H1 (cell line): ENCODE data around the gene SAG. TPM values are rescaled to one million over a fixed set of nuclear protein-coding genes. Genes with fewer than 3 reads are reported as not detected.

Experiments used
- BACH1 ChIP-seq: IDR thresholded peaks from 2 replicates; pipeline ENCODE4 v1.6.1; 2012; ENCODE audit warnings: low read length, improper control_type of control experiment
- CBX8 ChIP-seq: fragments of 300-800, 300-1000 bp; sonication (generic); IDR thresholded peaks from 2 replicates; pipeline ENCODE4 v1.7.1; 2016; ENCODE audit warnings: low read depth, low read length, borderline replicate concordance
- CHD2 ChIP-seq: IDR thresholded peaks from 2 replicates; pipeline ENCODE4 v1.6.1; 2012; ENCODE audit warnings: low read length, improper control_type of control experiment
- CHD7 ChIP-seq: fragments of 300-600 bp; sonication (generic); IDR thresholded peaks from 2 replicates; pipeline ENCODE4 v1.7.1; 2012; ENCODE audit warnings: low read length, moderate library complexity, mild to moderate bottlenecking, inconsistent platforms; ENCODE audit not compliant: insufficient replicate concordance
- GTF2F1 ChIP-seq: IDR thresholded peaks from 2 replicates; pipeline ENCODE4 v1.6.1; 2012; ENCODE audit warnings: low read depth, low read length, improper control_type of control experiment, borderline replicate concordance
- NANOG ChIP-seq: IDR thresholded peaks from 2 replicates; pipeline ENCODE4 v1.6.1; 2011; ENCODE audit warnings: low read length, low read depth, mild to moderate bottlenecking, inconsistent platforms; ENCODE audit not compliant: insufficient read depth, poor library complexity, severe bottlenecking
- NRF1 ChIP-seq: IDR thresholded peaks from 2 replicates; pipeline ENCODE4 v1.6.1; 2011; ENCODE audit warnings: mild to moderate bottlenecking, low read depth, low read length, improper control_type of control experiment
- RBBP5 ChIP-seq: IDR thresholded peaks from 2 replicates; pipeline ENCODE4 v1.7.1; 2012; ENCODE audit warnings: low read depth, mild to moderate bottlenecking, inconsistent platforms, low read length, moderate library complexity, borderline replicate concordance
- SRF ChIP-seq: IDR thresholded peaks from 2 replicates; pipeline ENCODE4 v1.6.1; 2011; ENCODE audit warnings: mild to moderate bottlenecking, low read depth, low read length, moderate library complexity
- polyA plus RNA-seq, 7 experiments: library from polyadenylated mRNA; depleted of rRNA in 3 of 7; stranded (reverse) in 5 of 7; unstranded in 2 of 7; fragments of >200 nt in 5 of 7; fragments of 200-250 nt in 2 of 7; gene quantifications; 1 replicate in 5 of 7; 2 replicates in 1 of 7; 4 replicates in 1 of 7; pipeline versions ENCODE4 v1.2.1 to v1.2.3, GENCODE V29; 2011 to 2013; ENCODE audit warnings: missing spikeins in 2 of 7, mixed read lengths in 2 of 7
- total RNA-seq: library from RNA; stranded (reverse); fragmentation: NEBNext Ultra II Directional; extraction: Animal tissue kit (Norgen Biotek cat#: 25700); gene quantifications from 2 replicates; pipeline ENCODE4 v1.2.1, GENCODE V29; 2021

SAG gene
- total and polyA plus RNA-seq, 2 of the 8 experiments (the other 6 are each of a cell fraction or from before 2014, with no cell fraction given): not detected

GRCh38 chr2:233369462-233369861 is 61.8 kb downstream of the SAG start (continued):
- TF ChIP-seq CHD7 (no peak), CHD2 (no peak), SRF (no peak), NANOG (no peak), BACH1 (no peak), CBX8 (no peak), NRF1 (no peak), RBBP5 (no peak), GTF2F1 (no peak)
